Activated gamma-delta T cell treated with anti-CD3 and anti-CD28 coated beads, Interleukin-2, amount 50 U/mL, for 16 hours (primary cell): ENCODE results near the gene ARHGEF12.
"Not testable (repeated sequence)": the region's sequence is repeated elsewhere in the genome, so short reads cannot be mapped to it uniquely, and the experiment has no call there.

Experiments used
- DNase-seq: peaks from one replicate; pipeline ENCODE4 v3.0.0-alpha.2; 2020; ENCODE audit warnings: low read depth

The ARHGEF12 gene

DNA sequence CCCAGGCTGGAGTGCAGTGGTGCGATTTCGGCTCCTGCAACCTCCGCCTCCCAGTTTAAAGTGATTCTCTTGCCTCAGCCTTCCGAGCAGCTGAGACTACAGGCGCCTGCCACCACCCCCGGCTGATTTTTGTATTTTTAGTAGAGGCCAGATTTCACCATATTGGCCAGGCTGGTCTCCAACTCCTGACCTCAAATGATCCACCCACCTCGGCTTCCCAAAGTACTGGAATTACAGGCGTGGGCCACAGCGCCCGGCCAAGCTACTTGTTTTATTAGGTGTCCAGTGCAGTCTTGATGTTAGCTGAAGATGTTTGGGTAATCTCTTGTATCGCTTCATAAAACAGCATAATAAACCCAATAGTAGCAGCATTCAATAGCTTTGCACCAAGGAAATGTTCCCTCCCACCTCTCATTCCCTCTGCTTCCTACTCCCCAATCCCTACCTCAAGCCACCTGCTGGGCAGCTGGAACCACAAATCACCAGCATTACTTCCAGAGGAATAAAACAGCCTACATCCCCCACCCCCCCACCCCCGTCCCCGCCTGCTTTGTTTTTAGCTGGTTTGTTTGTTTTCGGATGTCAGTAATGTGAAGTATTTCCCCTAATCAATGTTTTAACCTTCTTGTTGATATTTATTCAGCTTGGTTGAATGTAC is 164.3 kb downstream of the ARHGEF12 start:
- DNase-seq, result no peak

- no peak for DNase-seq
Observed at GRCh38 chr11:120501440-120501839, 165.2 kb downstream of the ARHGEF12 start.

GRCh38 chr11:120501976-120502755 is 166.0 kb downstream of the ARHGEF12 start:
- no peak for DNase-seq

DNA sequence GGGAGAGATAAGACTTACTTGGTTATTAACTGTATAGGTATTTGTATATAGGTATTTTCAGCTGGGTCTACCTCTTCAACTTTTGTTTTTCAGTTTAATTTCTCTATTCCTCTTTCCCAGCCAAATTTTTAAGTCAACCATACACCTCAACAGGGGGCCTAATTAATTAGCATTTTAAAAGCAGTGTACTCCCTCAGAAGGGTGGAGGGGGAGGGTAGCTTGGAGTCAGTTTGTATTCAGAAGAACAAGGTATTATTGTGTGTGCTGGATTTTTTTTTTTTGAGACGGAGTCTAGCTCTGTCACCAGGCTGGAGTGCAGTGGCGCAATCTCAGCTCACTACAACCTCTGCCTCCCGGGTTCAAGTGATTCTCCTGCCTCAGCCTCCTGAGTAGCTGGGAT is 167.3 kb downstream of the ARHGEF12 start:
- not testable (repeated sequence) for DNase-seq

DNA sequence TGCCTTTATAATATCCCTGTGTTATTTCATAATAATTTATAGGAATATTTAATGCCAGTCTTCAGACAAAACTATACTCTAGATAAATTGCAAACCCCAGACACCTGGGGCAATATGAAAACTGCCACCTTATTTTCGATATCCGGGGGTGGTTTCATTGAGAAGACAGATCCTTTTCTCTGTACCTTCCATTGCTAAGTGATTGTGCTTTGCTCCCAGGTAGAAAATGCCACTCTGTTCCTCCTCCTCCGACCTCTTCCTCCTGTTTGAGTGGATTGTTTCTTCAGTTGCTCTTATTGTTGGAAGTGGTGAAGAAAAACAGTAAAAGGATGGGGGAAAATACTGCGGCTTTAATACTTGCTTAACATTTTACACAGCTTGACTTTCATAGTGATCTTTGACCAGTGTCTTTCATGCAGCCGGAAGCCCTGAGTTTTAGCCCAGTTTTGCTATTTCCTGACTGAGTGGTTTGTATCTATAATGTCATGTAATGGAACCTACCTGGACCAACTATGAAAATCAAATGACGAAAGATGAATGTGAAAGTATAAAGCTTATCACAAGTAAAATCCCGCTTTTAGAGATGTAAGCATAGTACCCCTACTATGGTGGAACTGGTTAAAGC is 169.7 kb downstream of the ARHGEF12 start:
- no peak for DNase-seq

DNA sequence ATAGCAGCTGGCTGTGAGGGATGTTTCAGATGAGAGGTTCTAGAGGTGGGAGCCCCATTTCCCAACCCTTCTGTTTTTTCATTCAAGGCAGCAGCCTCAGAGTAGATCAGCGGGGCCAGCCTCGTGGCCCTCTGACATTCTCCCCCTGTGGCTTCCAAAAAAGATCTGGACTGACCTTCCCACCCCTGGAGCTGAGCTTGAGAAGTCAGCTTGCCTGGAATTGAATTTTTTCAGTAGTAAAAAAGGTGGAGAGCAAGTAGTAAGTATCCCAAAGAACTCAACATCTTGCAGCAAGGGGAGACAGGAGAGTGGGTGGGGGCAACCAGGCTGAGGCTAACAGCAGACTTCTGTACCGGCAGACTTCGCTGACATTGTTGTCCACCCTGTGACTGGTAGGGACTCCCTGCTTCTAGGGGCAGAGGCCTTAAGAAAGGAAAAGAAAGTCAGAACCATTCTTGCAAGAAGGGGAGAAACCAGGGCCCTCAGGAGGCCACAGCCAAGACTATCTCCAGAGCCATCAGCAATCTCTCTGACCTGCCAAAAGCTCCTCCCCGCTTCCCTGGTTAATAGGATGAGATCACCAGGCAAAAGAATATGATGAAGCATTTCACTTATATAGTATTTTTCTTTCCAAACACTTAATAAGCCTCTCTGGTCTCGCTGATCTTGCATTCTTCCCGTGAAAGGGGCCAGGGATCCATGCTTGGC is 173.3 kb downstream of the ARHGEF12 start:
- DNase-seq, result no peak

DNA sequence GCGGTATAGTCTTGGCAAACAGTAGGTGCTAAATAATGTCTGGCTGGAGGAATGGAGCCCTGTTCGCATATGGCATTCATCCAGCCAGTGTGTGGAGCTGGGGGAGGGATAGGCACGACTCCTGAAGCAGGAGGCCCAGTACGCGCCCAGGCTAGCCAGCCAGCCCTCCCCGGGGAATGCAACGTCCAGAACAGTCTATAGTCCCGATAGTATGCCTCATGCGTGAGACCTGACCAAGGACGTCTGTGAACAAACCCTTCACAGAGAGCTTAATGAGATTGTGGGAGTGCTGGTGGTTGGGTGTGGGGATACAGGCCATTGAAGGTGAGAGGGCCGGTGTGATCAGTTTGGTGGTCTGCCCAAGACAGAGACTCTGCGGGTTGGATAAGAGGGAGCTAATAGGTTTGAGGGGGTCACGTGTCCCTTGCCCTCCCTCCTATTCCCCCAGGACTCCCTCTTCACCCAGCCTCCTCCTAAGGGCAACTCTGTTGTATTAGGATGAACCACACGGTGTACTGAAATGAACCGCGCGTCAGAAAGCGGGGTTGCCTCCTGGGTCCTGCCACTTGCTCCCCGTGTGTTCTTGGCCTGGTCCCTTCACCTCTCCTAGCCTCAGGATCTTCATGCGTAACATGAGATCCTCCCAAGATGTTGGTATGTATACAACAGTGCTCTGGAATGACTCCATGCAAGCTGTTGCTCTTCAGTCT is 174.3 kb downstream of the ARHGEF12 start:
- no peak for DNase-seq

DNA sequence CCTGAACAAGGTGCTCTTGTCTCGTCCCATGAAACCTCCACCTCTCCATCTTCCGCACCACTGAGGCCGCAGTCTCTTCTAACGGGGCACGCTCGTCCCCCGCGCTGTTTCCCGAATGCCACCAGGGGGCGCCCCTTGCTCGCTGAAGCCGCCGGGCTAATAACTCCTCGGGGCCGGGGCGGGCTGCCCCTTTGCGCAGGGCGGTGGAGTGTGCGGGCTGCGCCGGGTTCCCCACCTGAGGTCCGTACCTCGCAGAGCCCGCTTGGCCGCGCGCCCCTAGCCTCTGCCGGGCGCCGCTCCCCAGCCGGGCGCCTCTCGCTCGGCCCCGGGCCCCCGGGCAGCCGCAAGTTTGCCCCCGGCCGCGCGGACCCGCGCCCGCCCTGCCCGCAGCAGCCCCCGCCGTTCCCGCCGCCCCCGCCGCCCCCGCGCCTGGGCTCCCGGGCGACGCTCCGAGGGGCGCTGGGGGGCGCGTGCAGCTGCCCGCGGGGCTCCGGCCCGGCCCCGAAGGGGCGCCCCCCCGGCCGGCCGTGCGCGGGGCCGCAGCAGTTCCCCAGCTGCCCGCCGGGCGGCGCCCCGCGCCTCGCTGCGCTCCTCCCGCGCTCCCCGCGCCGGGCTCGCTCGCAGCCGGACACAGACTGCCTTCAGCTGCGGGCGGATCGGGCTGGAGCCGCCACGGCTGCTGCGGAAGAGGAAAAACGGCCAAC is 175.1 kb downstream of the ARHGEF12 start, which contains the start of gene GRIK4:
Gene GRIK4, plus strand, starts transcription at position 633 of the 704 bp plus-strand sequence. CDS start 148,571 bp downstream, outside the sequence.
- peak; percentile 49 for DNase-seq

GRCh38 chr11:120511820-120512738 is 175.9 kb downstream of the ARHGEF12 start:
- no peak for DNase-seq

DNA sequence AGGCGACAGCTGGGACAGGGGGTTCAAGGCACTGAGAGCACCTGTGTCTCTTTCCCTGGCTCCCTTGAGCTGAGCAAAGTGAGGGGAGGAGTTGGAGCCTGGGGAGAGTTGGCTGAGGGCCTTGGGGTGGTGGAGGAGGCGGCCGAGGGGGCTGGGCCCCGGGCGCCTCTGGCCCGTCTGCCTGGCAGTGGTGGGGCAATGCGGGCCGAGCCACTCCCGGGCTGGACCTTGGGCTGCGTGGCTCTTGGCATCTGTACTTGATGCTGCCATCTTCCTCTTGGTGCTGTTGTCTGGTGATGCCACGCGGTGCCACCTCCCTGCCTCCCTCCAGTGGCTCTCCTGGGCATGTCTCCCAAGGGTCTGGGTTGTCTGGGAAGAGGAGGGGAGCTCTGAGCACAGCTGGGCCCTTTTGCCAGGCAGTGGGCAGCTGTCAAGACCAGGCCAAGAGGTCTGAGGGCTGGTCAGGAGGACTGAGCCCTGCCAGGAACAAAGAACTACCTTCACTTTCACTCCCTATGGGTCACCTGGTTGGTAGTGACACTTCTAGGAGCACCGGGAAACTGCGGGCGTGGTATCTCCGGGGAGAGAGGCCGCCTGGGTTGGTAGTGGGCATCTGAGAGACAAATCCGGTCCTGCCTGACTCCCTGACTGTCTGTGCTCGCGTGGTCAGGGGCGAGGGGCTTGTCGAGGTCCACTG is 176.7 kb downstream of the ARHGEF12 start:
- DNase-seq, result no peak

GRCh38 chr11:120513436-120514315 is 177.5 kb downstream of the ARHGEF12 start:
- DNase-seq, result no peak

GRCh38 chr11:120514541-120515121 is 178.4 kb downstream of the ARHGEF12 start:
- no peak for DNase-seq

DNA sequence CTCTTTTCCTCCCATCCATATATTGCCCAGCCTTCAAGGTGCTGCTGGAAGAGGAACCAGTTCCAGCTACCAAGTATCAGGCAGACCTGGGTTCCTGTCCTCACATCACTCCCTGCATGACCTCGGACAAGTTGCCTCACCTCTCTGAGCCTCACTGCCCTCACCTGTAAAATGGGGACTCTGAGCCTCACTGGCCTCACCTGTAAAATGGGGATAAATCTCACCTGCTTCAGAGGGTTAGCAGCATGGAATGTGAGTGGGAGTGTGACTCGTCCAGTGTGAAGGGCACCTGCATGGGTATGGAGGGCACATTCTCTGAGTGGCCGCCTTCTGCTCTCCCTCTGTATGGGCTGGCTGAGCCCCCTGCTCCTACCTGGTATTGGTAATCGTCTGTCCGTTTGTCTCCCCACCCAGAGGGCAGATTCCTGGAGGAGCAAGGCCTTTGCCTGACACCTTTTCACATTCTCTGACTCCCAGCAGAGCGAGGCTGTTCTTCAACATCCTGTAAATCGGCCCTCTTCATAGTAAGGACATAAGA is 179.0 kb downstream of the ARHGEF12 start:
- DNase-seq, result no peak

DNA sequence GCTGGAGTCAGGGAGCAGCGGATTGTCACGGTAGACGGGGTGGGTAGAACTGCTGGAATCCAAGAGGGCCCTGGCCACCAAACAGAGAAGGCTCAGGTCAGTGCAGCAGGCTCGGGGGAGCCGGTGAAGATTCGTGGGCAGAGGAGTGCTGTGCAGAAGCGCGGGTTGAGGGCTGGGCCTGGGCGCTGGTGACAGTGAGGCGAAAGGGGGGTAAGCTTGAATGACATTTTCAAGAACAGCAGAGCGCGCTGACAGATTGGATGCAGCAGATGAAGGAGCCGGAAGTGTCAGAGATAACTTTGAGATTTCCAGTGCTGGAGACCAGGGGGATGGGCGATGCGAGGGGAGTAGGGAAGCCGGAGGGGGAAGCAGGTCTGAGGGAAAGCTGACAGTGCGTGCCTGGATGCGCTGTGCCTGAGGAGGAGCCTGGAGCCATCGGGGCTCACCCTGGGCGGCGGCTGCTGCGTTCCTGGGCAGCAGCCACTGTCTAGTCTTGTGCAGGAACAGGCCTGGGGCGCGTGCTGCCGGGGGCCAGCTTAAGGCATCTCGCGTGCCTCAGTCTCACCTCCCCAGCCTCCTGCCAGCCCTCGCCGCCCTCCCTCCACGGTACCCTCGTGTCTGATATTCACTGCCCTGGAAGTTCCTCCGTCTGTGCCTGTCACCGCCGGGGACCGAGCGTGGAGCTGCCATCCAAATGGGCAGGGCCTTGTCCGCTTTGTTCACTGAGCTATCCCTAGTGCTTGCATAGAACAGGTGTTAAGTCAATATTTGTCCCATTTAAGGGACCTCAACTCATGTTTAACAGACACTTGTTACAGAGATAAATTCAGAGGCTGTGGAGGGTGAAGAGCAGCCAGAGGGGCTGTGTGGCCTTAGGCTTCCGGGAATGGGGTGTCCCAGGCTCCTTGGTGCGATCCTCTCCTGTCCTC is 180.5 kb downstream of the ARHGEF12 start:
- no peak for DNase-seq

GRCh38 chr11:120517390-120517761 is 181.2 kb downstream of the ARHGEF12 start:
- DNase-seq, result no peak

GRCh38 chr11:120517801-120518291 is 181.6 kb downstream of the ARHGEF12 start:
- DNase-seq, result no peak
